Measurements from ENCODE around the gene SELENOT.

- TF ChIP-seq, protein P1, sequence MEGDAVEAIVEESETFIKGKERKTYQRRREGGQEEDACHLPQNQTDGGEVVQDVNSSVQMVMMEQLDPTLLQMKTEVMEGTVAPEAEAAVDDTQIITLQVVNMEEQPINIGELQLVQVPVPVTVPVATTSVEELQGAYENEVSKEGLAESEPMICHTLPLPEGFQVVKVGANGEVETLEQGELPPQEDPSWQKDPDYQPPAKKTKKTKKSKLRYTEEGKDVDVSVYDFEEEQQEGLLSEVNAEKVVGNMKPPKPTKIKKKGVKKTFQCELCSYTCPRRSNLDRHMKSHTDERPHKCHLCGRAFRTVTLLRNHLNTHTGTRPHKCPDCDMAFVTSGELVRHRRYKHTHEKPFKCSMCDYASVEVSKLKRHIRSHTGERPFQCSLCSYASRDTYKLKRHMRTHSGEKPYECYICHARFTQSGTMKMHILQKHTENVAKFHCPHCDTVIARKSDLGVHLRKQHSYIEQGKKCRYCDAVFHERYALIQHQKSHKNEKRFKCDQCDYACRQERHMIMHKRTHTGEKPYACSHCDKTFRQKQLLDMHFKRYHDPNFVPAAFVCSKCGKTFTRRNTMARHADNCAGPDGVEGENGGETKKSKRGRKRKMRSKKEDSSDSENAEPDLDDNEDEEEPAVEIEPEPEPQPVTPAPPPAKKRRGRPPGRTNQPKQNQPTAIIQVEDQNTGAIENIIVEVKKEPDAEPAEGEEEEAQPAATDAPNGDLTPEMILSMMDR (conservative IDR thresholded peaks at IDR 0.05; ENCODE audit: low read length), result no peak
- no peak for TF ChIP-seq EZH2phosphoT487 (IDR thresholded peaks at IDR 0.05; ENCODE audit: borderline replicate concordance)
Observed at GRCh38 chr3:150588027-150588830, 14.9 kb upstream of the SELENOT start.
